ENCODE data around the gene CRYGS.
"Not testable (repeated sequence)": the region's sequence is repeated elsewhere in the genome, so short reads cannot be mapped to it uniquely, and the experiment has no call there.

Gene CRYGS

DNA sequence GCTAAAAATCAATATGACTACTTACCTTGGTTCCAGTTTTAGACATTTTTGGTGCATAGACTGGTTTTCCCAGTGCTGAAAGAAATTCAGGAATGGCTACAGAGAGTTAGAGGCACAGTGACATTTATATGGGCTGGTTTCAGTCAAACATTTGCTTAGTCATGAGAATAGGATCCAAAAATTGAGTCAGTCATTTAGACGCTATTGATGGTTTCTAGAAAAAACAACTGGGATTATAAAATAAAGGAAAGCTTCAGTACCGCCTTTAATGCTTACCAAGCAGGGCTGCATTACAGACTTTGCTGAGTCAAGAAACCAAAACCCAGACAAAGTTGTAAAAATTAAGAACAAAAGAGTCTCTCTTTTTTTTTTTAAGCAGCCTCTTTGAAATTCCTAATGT lies at the start of gene CRYGS:
CRYGS (minus strand) TSS at position 100 of the 400 bp plus-strand sequence; CDS start at position 46, 54 bp downstream.
- ATAC-seq, result no peak

DNA sequence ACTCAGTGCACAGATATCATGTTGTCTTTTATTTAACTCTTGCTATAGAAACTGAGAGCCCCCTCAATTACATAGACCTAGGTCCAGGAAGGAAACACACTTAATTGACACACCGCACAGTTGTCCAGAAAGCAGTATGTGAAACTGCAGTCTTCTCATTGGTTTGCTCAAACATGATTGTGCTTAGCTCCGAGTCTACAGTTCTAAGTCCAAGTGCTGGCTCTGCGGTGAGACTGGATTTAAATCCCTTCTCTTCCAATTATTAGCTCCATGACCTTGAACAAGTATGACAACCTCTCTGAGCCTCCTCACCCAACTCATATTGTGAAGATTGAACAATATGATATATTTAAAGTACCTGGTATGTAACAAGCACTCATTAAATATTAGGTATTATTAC lies 49.7 kb upstream of the CRYGS start:
- ATAC-seq, result no peak

DNA sequence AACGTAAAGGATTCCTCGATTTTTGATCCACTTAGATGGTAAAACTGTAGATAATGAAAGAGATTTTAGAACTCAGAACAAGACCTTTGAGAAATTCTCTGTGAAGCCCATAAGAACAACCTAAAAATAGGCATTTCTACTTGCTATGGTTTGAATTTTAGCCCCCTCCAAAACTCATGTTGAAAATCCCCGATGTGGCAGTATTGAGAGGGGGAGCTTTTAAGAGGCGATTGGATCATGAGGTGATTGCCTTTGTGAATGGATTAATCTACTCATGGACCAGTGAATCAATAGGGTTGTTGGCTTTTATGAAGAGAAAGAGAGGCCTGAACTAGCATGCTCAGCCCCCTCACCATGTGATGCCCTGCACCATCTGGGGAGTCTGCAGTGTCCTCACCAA lies 48.5 kb upstream of the CRYGS start:
- no peak for ATAC-seq

DNA sequence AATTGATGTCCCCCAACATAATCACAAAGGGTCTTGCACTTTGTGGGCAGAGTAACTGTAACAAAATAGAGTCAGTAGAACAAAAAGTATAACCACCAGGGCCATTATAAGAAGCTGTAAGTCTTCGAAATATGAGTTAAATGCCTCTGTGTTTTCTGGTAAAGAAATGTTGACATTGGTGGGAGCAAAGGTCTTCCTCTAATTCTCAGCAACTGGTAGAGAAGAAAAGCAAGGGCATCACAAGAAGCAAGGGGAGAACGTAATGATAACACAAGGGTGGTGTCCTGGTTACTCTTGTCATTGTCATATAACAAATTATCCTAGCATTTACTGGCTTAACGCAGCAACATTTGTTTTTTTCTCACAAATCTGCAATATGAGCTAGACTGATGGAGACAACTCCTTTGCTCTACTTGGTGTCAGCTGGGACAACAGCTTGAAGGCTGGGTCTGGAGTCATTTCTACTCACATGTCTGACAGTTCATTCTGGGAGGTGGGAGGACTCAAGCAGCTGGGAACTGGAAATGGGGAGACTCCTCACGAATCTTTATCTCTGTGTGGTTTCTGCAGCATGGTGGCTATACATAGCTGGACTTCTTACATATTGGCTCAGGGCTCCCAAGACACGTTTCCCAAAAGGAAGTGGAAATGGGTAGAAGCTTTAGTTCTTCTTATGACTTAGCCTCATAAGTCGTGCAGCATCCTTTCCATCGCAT lies 46.6 kb upstream of the CRYGS start:
- ATAC-seq, result no peak

DNA sequence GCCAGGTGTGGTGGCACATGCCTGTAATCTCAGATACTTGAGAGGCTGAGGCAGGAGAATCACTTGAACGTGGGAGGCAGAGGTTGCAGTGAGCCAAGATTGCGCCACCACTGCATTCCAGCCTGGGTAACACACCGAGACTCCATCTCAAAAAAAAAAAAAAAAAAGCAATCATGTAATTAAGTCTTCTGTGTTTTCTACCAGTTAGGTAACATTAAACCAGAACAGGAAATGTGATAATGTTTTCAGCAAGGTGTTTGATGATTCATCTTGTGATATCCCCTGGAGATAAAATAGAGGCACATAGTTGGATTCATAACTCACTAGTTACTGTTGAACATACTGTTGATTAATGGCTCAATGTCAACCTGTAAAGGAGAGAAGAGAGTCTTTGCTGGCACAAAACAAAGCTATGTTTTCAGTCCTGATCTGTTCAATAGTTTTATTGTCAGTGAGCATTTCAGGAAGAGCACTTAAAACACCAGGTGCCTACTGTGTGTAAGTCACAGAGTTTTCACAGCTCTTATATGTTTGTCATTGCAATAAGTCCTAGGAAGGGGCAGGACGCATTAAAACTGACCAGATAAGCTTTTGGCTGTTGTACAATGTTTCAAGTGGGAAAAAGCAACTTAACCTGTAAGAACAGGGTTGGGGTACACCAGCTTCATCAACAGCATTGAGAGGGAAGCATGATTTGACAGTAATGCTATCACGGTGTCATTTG lies 45.8 kb upstream of the CRYGS start:
- peak; percentile 85 to 91 for ATAC-seq

DNA sequence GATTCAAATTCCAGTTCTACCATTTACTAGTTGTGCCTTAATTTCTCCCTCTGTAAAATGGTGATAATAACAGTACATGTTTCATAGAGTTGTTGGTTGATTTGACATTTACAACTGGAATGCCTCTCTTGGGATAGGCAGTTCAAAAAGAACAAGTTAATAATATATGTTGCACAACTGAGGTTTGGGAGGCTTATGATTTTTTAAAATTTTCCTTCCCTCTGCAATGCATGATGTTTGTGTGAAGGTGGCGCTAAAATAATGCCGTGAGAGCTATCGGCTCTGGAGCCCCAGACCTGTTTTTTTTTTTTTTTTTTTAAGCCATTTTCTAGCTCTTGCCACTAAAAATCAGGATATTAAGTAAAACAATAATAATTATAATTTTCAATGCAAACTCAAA lies 44.9 kb upstream of the CRYGS start:
- no peak for ATAC-seq

DNA sequence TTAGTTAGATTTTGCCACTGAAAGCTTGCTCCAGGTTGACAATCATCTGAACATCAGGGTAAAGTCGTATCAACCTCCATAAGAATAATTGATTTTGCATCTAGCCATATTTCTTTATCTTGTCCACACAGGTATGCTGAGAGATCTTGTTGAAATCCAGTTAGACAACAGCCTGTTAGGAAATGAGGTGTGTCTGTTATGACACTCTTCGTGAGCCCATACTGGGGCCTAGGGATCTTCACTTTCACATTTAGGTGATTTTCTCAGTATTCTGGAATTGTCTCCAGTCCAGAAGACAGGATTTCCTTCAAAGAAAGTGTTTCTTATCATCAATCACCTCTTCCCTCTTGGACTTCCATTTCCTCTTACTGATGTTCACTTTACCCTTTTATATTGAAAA lies 44.5 kb upstream of the CRYGS start:
- no peak for ATAC-seq

DNA sequence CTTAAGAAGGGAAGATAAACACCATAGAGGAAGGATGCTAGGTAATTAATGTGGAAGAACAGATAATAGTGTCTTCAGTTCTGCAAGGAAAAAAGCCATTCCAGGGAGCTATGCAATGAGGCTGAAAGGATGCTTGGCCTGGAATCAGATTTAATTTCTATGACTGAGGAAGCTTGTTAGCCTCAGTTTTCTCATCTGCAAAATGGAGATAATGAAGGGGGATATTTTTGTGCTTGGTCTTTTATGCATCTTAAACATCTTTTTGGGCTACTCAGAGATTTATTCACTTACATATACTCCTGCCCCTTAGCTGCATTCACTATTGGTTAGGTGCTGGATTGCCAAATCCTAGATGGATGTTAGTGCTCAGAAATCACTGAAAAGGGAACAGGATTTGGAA lies 43.0 kb upstream of the CRYGS start:
- ATAC-seq, result no peak

DNA sequence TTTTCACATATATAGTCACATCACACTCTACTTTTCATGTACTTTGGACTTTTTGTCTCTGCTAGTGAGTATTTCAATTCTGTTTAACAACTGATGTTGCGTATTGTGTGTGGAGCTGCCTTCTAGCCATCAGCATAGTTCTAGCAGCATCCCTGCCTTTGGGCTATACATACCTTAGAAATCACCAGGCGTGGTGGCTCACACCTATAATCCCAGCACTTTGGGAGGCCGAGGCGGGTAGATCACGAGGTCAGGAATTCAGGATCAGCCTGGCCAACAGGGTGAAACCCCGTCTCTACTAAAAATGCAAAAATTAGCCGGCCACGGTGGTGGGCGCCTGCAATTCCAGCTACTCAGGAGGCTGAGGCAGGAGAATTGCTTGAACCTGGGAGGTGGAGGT lies 42.1 kb upstream of the CRYGS start:
- ATAC-seq, result not testable (repeated sequence)

DNA sequence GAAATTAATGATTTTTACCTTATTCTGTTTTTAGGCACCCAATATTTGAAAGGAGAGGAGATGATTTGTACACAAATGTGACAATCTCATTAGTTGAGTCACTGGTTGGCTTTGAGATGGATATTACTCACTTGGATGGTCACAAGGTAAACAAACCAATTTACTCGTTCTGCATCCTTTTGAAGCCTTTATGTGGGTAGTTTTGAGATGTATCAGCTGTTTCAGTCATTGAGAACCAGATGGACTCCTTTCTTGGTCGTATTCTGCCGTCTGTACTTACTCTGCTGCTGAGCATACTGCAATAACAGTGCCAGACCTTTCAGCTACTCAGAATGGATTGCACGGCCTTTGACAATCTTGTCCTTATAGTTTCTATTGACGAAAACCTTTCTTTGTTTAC lies 39.7 kb upstream of the CRYGS start:
- peak in 1 of 2 donors; percentile 63 for ATAC-seq

DNA sequence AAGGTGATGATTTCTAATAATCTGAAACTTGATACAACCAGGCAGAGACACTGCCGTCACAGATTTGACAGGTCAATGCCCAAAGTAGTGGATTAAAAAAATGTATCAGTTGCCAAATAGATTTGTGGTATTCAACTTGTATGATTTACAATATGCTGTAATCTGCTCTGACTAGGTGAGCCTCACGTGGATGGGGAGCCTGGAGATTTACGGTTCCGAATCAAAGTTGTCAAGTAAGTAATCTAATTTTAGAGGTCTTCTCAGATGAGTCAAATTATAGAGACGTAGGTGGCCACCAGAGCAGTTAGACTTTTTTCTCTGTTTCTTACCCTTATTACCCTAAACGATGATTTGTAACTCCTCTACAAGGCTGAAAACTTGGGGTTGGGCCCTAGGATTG lies 38.4 kb upstream of the CRYGS start:
- ATAC-seq, result no peak

DNA sequence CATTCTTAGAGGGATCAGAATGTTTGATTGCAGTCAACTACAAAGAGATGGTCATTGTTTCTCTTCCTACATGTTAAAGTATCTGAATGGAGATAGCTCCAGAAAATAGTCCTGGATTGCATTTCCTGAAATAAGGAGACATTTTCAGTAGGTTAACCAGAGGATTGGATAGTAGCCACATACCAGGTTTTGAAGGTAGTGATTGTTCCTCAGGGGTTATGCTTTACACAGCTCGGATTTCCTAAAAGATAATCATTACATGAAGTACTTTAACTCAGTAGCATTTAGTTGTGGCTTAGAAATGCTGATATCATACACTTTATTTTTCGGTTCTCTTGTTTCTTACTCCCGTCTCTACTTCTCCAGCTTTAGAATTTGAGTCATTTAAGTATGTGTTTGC lies 36.6 kb upstream of the CRYGS start:
- no peak for ATAC-seq

DNA sequence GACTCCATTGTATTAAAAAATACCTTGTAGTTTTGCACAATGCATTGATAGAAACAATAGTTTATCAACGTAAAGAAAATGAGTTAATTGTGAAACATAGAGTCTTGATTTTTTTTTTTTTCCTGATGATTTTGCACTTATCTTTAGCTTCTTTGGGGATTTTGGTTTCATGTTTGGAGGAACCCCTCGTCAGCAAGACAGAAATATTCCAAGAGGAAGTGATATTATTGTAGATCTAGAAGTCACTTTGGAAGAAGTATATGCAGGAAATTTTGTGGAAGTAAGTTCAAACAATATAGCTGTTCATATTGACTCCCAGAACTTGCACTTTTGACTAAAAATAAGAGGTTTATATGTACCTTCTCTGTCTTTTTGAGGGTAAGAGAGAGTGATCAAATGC lies 33.3 kb upstream of the CRYGS start:
- ATAC-seq, result no peak

DNA sequence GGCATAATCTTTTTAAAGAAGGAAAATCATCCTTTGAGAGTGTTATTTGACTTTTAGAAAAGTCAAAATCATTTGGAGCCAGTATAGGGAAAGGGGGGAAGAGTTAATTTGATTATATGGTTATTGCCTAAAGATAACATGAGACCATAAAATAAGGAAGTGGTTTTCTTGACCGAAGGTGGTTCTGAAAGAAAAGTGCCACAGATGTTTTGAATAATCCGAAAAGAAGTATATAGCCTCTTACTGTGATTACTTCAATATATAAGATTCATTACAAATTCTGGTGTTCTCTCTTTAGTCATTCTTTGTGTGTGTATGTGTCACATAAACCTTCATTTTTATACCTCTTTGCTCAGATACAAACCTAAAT lies 27.4 kb upstream of the CRYGS start:
- ATAC-seq, result no peak

DNA sequence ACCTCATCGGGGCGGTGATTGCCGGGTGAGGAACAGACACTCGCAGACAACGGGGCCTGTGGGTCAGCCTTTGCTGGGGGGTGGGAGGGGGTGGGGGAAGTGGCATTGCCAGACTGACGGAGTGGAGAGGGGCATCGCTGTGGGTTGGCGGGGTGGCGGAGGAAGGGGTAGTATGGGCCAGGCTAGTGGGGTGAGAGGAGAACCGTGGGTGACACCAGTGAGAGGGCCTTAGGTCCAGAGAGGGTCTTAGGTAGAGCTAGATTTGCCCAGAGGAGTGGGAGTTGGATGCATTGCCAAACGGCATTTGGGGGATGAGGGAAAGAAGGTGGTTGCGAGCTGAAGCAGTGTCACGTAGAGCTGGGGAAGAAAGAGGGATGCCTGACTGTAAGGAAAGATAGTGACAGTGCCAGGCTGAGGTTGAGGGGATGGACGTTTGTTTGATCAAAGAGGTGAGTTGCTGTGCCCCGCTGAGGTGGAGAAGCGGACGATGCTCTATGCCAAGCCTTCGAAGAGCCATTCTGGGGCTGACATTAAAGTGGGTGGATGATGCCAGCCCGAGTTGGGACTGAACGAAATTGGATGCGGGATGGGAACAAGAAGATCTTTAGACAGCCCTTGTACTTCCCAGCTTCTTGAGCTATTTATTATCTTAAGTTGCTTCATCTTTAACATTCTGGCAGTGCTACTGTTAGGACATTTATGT lies 26.9 kb upstream of the CRYGS start:
- no peak for ATAC-seq

DNA sequence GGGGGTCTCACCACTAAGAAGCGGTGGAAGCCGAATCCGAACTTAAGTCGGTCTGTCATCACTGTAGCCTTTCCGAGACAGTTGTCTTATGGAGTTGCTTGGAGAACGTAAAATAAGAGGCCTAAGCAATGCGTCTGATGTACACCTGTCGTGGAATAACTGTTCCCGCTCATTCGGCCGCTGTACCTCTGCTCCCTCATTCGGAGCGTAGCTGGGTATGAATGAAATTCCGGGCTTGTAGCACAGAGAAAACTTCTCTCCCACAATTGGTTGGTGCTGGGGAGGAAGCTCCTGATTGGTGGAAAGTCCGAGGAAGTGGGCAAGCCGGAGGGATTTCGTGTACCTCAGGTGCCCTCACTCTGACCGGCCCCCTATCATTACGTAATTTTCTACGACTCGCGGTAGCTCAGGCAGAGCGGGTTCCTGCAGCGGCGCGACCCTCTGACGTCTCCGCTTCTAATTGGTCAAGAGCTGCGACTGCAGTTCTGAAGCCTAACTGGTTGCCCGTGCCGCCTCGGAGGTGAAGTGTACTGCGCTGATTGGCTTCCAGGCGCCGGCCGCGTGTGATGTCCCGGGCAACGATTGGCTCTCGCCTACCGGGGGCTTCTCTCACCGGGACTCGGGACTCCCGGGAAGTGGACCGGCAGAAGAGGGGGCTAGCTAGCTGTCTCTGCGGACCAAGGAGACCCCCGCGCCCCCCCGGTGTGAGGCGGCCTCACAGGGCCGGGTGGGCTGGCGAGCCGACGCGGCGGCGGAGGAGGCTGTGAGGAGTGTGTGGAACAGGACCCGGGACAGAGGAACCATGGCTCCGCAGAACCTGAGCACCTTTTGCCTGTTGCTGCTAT lies 26.1 kb upstream of the CRYGS start, which contains the start of gene DNAJB11:
DNAJB11 (plus strand) TSS at position 625 of the 845 bp plus-strand sequence; CDS start at position 803, 178 bp downstream.
- peak; percentile 92 for ATAC-seq

DNA sequence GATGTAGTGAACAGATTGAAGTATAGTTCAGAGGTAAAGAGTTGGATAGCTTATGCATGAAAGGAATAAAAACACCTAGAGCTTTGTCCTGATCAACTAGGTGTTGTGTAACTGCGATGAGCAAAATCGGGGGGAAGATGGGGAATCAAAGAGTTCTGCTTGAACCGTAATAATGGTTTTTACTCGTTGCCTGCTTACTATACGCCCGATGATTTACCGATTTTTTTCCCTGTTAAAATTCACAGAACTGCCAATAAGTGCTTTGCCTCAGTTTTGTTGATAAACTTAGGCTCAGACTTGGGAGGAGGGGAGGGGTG lies 25.6 kb upstream of the CRYGS start:
- ATAC-seq, result no peak

DNA sequence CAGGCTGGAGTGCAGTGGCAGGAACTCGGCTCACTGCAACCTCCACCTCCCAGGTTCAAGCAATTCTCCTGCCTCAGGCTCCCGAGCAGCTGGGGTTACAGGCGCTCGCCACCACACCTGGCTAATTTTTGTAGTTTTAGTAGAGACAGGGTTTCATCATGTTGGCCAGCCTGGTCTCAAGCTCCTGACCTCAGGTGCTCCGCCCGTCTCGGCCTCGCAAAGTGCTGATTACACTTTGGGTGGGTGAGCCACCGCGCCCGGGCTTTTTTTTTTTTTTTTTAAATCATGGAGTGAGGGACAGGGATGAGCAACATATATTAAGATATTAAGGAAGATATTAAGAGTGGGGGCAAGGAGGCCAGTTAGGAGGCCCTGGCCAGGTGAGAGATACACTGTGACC lies 25.2 kb upstream of the CRYGS start:
- ATAC-seq, result not testable (repeated sequence)

DNA sequence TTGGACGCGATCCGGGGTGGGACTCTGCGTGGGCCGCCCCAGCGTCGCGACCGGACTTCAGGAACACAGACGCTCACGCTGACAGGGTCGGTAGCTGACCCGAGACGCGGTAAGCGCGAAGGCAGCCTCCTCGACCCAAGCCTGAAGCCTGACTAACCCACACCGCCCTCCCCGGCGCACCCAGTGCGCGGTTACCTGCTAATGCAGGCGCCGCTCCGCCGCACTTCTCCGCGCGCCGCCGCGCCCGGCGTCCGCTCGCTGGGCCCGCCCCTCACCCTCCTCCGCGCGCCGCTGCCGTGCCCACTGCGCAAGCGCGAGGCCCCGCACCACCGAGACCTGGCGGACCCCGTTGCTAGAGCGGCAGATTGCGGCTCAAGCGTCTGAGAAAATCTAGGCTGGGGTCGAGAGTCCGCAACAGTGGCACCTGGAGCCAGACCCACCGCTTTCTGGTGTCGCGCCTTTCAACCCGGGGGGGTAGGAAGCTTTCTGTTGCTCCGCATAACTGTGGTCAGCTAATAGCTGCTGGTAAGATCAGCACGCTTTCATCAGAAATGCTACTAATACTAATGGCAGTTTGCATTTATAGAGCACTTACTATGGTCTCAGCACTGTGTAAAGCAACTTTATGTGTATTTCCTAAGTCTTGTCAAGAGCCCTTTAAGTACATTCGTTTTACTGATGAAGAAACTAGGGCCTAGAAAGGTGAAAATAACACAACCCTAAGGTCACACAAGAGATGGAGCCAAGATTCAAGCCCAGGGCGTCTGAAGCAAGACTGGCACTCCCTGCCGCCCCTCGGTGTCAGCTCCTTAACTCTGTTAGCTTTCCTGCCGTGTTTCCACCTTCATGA lies 23.1 kb upstream of the CRYGS start, which contains the start of gene TBCCD1:
TBCCD1 (minus strand) TSS at position 268 of the 850 bp plus-strand sequence. CDS start 3,010 bp downstream, outside the sequence.
- ATAC-seq, result peak; percentile 59 to 60

DNA sequence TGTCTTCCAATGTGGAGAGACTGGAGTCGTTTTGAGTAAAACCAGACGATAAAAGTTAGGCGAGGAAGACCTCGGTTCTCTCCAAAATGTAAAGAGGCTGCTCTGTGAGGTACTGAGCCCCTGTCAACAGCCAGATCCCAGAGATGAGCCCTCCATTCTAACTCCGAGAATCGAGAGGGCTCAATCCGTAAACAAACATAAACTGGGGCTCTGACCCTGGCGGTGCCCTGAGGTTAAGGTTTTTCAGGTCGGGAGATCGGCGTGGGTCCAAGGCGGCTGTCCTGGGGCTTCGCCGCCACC lies 22.5 kb upstream of the CRYGS start:
- ATAC-seq, result no peak

DNA sequence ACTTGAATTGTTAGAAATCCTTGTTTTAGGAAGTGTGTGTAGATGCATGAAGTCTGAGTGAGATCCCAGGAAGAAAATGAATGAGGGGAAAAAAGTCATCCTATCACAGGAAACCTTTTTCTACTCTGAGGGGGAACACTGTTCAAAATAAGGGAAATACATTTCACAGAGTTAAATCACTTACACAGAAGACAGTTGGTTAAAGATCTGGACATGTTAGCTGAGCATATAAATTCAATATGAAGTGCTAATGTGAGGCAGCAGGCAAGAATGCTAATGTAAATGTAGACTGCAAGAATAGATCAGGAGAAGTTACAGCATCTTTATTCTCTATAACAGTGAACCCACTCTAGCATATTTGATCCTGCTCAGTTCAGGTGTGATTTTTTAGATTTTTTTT lies 20.4 kb upstream of the CRYGS start:
- no peak for ATAC-seq

DNA sequence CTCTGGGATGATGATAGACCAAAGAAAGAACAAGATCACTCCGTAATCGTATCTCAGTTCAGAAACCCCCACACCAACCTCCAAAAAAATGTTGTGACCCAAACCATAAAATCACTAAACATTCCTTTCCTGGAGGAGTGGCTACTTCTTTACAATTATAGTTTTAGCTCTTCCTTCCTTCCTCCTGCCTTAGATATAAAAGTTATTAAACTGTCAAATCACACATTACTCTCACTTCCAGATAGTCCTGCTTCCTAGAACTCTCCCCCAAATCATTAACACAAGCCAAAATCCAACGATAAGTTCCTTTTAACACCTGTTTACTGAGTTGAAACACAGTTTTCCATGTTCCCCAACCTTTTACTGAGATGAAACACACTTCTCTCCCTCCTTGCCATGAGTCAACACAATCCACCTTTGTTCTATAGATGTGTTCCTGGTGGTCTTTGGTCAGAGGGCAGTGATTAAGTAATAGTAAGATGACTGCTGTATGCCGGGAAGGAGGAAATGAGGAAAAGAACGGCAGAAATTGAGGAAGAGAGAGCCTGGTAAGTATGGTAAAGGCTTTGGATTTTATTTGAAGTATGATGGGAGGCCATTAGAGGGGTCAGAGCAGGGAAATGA lies 8.3 kb upstream of the CRYGS start:
- ATAC-seq, result no peak
